AG08395 (cell line): ENCODE measurements around the gene HOXC6.

Source experiments
- DNase-seq: peaks from one replicate; pipeline ENCODE4 v3.0.0; 2012; ENCODE audit warnings: mixed read lengths, low spot score

HOXC6 gene

DNA sequence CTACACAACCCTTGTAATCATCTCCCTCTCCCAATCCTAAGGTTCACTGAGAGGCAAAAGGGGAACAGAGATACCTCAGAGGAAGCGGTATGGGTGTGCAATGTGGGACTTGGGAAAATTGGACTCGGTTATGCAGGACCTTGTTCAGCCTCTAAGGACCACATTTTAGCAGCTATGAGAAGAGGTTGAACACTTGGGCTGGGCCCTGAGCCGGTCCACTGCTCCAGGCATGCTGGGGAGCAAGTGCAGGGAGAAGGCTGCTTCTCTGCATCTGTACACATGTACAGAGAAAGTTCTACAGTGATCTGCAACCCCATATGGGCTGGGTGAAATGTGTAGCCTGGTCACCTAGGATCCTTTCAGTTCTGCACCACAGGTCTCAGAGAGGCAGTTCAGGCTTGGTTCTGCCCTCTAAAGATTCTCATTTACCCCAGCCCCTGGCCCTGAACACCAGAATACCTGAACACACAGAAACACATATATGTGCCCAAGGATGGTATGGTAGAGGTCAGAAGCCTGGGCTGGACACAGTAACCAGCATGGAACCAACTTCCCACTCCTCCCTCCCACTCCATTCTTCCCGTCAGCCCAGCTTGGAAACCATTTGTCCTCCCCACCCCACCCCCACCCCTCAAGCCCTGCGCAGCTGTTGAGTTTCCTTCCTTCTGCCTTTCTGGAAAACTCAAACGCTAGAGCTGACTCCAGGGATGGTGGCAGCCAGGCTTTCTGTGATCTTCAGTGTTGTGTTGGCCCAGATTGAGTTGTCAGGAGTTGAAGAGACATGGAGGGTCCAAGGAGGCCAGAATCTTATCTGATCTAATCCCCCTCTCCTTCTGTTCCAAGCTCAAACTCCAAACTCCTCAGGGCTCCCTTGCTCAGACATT is 15.0 kb downstream of the HOXC6 start:
- DNase-seq = no peak

DNA sequence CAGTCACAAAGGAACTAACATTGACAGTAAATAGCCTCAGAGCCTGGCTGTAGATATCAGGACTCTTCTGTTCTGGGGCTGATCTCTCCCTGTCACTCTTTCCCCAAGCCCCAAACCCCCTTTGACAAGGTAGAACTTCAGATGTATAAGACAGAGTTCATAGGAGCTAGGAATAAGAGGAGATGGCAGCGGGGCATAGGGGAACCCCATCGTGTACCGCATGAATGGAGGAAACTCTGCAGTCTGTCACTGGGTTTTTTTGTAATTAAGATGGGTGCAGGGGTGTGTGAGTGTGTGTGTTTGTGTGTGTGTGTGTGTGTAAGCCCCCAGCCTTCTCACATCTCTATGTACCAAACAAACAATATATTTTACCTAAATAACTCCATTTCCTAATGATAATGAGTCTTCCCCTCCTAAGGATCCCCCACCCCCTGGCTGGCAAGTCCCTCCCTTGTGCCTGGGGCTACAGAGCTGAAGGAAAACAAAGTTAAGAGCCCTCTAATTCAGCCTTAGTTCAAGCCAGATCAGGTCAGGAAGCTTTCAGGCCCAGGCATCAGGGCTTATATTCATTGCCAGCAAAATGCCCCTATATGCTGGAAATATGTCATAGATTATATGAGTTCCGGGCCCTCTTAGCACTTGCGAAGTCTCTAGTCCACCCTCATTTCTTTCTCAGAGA is 16.3 kb downstream of the HOXC6 start:
- DNase-seq = no peak

DNA sequence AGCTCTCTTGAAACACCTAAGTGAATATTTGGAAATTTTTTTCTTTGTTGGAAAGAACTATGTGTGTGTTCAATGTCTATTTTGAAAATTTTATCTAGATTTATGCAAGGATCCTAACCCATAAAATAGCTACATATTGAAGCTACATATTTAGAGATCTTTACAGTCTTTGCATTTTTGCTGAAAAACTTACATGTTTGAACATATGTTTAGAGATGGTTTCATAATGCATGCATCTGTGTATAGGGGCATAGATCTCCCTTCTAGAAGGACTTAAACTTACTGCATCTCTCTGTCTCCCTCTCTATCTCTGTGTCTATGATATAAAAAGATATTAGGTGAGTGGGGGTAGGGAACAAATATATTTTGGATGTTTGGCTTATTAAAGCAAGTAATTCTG is 17.2 kb downstream of the HOXC6 start:
- no peak for DNase-seq

DNA sequence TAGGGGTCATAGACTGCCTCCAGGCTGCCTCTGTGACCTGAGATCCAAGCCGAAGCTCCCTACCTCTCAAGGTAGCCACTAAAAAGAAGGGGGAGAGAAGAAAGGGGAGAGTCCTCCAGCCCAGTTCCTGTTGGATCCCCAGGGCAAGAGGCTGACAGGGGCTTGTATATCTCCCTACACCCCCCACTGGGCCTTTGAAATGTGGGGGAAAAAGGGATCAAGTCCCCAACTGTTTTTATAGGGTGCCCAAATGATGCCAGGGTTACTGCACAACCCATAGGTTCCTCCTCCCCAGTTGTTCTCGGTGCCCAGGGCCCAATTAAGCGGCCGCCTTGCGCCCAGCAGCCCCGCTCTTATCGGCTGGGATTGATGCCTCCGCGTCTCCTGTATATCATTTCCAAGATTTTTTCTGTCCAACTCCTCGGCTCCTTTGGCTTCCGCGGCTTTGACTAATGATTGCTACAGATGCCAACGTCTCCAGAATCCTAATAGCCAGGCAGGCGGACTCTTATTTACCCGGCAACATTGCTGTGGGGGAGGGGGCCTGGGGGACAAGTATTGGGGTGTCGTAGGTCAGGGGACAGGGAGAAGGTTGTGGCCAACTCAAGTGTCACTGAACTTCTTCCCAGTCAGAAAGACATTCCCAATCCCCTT is 17.8 kb downstream of the HOXC6 start:
- DNase-seq = no peak

DNA sequence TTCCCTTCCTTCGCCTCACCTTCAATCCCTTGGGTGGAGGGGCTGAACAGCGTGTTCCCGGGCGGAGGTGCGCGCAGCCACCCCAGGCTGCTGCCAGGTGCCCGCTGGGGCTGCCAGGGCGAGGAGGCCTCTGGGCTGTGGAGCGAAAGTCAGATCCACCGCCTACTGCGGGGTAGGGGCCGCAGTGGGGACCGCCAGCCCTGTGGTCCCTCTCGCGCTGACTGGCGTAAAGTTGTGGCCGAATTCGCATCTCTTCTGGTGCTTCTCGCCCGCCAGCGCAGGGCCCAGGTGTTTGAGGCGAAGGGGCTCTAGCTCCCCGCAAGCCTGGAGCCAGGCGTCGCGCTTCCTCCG is 18.5 kb downstream of the HOXC6 start:
- DNase-seq = no peak

DNA sequence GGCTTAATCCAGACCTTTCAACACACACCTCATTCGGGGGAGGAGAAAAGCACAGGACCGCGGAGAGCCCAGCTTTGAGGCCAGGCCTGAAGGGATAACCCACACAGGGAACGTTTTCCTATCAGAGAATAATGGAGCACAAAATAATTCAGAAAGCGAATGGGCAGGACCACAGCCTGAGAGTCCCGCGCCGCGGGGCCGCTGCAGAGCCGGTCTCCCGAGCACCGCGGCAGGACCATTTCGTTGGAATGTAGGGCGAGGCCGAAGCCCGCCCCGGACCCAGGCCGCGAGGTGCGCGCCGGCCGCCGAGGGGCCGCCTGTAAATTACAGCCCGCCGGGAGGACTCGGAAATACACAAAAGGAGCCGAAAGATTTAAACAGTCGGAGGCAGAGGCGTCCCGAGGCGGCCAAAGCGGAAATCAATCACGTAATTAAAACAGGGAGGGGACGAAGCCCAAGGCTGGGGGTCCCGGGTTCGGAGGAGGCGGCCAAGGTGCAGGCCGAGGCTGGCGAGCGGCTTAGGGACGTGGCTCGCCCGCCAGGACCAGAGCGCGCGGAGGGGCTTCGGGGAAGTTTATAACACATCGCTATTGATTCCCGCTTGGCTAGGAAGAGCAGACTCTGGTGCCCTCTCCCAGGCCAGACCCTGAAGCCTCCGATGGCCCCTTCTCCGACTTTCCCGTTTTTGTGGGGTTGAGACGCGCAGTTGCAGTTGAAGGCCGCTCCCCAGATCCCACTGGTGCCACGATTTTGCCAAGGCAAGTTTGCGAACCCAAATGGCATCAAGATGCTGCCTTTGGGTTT is 19.1 kb downstream of the HOXC6 start:
- DNase-seq = no peak

DNA sequence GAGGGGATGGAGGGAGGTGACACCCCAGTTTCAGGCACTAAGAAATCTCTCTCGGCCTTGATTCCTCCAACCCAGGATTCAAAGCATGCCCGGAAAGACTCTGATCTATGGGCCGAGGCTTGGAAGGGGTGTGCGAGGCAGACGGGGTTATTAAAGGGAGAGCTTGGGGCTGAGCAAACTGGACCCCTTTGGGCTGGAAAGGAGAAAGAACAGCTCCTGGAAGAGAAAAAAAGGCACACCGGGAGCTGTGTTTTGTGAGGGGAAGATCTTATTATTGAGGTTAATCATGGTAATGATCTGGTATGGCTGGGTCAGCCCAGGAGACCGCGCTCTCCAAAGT is 19.7 kb downstream of the HOXC6 start:
- DNase-seq = no peak

DNA sequence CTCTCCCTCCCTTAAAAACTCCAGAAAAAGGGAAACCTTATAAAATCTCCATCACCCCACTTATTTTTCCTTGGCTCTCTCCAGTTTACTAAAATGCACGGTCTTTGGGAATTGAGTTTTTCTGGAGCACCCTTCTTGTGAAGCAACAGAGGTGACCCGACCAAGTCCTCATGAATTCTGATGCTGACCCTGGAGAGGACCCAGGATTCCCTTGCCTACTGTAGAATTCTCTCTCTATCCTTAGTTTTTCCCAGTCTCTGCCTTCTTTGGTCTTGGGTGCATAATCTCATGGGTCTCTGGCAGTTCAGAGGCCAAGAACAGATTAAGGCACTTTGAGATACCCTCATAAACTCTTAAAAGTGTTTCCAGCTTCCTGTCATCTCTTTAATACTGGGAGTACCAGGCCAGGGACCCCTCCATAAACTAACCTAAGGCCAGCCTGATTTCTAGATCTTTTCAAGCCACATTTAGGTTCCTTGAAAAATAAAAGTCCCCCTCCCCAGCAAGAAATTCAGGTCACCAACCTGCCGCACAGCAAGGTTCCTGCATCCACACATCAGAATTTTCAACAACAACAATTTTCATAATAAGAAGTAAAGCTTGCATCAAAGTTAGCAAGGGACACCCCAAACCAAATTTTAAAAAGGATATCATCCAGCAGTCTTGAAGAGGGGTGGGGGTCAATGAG is 20.3 kb downstream of the HOXC6 start:
- DNase-seq = no peak

DNA sequence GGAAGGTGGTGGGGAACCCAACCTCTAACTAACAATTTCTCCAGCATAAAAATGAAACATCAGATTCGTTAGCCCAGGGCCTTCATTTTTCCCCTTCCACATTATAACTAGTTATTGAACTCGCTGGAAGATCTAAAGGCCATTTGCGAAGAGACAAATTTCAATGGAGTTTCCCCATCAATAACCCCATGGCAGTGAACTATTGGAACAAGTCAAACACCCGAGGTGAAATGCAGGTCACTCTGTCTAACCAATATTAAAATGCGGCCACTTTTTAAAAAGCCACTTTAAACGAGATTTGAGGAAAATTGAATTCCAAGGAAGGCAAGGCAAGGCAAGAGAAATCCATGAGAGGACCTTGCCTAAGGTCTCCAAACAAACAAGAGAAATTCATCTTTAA is 20.9 kb downstream of the HOXC6 start:
- no peak for DNase-seq

DNA sequence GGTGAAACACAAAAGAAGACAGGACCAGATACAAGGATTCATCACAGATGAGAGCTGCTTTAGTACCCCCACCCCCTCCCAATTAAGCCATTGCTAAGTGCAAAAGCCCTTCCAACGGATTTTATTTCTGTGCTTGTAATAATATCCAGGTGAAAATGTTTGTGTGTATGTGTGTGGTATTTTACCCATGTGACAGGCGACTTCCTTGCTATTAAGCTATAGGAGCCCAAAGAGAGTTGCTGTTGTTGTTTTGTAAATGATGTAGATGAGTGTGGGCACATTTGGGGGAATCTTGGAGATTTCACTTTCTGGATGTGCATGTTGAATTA is 22.2 kb downstream of the HOXC6 start:
- no peak for DNase-seq

DNA sequence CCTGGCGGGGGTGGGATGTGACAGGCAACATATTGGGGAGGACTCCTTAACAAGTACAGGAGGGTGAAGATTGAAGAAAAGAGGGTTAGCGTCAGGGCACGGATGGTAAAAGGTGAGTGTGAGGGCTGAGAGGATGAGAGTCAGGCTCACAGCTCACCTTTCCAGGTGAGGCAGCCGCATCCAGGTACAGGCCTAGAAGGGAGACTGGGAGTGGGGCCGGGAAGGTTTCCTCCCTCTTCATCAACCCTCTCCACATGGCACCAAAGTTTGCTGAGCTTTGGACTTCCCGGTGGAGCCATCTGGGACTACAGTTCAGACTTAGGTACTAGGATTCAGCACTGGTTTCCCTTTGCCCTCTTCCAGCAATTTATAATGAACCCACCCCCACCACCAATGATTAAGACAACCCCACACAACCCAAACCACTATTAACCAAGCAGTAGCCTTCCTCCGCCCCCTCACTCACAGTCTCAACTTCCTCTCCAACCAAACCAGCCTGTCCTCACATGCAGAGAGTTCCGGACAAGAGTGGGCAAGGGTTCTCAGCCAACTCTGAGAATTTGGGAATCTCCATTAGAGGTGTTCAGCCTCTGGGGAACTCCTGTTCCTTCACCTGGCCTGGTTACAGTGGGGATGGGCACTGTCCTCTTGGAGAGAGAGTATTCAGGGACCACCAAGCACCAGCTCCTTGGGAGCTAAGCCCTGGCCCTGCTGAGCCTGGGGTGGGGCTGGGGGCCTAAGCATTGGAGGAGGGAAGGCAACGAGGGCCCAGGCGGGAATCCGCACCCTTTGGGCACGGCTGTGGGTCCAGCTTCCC is 23.0 kb downstream of the HOXC6 start:
- no peak for DNase-seq

DNA sequence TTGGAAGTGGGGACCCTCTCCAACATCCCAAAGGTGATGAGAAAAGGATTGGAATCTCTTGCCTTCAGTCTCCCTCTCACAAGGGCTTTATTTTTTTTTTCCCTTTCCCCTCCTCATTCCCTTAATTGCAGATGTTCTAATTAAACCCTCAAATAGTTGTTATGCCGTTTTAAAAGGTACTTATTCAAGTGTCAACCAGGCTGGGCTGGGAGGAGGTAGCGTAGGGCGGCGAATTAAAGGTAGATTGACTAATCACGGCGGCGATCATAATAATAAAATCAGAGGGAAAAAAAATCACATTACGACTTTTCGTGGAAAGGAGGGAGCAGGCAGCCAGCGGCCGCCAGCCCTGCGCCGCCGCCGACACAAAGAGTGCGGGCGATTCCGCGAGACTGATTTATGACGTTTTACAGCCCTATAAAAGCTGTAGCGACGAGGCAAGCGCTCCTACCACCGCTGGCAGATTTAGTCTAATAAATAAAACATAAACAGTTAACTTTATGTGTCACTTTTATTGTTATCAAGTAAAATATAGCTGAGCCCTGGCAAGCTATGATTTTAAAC is 23.7 kb downstream of the HOXC6 start:
- DNase-seq = no peak

DNA sequence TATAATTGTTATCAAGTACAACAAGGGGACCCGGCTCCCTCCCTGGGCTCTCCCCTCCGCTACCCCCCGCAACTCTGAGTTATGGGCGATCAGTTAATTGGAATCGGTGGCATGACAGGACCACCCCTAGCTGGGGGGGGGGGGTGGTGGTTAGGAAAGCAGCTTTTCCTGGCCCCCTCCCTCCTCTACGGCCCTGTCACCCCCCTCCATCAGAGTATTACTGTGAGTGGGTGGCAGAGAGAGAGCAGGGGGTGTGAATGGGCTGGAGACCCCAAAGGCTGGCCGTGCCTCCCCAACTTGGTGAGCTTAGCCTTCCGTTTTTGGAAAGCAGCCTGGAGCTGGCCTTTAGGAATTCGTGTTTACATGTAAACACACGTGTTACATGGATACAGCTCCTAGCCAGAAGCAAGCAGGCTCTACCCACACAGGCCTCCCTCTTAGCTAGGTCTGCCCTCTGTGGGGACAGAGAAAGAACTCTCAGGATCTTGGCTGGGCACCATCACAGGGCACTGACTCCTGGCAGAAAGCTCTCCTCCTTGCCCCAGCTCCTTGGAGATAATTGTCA is 24.3 kb downstream of the HOXC6 start:
- DNase-seq = peak; percentile 64

DNA sequence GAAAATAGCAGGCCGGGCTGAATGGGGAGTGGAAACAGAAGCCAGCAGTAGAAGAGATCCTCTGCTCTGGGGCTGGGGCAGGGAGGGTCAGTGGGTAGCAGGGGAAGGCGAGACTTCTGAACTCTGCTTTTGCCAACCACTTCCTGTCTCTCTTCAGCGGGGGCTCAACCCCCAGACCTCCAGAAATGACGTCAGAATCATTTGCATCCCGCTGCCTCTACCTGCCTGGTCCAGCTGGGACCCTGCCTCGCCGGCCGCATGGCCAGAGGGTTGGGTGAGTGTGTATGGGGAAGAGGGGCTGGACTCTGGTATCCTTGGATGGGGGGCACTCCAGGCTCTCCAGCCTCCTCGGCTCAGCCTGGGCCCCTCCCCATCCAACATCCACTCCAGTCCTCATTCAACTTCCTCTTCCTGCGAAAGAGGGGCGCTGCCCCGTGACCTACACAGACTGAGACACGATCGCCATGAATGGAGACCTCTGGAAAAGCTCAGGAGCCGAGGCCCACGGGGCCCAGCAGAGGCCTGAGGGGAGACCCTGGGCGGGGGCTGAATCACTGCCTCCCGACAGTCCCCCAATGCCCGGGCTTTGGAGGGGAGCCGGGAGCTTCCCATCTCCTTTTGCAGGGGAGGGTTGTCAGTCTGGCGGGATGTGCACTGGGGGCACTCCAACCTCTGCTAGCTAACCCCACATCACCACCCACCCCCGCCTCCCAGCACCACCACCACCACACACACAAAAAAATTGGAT is 24.9 kb downstream of the HOXC6 start:
- no peak for DNase-seq

DNA sequence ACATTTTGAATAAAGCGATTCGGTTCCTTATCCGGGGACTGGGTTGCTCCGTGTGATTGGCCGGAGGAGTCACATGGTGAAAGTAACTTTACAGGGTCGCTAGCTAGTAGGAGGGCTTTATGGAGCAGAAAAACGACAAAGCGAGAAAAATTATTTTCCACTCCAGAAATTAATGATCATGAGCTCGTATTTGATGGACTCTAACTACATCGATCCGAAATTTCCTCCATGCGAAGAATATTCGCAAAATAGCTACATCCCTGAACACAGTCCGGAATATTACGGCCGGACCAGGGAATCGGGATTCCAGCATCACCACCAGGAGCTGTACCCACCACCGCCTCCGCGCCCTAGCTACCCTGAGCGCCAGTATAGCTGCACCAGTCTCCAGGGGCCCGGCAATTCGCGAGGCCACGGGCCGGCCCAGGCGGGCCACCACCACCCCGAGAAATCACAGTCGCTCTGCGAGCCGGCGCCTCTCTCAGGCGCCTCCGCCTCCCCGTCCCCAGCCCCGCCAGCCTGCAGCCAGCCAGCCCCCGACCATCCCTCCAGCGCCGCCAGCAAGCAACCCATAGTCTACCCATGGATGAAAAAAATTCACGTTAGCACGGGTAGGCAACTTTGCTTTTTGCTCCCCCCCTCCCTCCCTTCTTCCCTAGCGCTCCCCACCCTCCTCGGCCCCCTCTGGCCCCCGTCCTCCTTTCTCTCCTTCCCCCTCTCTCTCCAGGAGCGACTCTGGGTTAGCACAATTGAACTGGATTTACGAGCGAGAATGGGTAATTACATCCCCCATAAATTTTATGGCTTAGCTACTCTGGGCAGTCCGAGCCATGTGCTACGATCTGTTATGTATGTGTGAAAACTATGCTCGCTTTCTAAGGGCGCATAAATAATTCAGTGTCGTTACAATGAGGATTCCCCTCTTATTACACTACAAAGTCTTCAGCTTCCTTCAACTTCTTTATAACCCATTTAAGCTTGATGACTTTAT is 25.8 kb downstream of the HOXC6 start, which contains the start of gene HOXC4:
TSS of gene HOXC4 (plus strand) at position 85 of the 991 bp plus-strand sequence. CDS start at position 173, 88 bp downstream.
- no peak for DNase-seq

DNA sequence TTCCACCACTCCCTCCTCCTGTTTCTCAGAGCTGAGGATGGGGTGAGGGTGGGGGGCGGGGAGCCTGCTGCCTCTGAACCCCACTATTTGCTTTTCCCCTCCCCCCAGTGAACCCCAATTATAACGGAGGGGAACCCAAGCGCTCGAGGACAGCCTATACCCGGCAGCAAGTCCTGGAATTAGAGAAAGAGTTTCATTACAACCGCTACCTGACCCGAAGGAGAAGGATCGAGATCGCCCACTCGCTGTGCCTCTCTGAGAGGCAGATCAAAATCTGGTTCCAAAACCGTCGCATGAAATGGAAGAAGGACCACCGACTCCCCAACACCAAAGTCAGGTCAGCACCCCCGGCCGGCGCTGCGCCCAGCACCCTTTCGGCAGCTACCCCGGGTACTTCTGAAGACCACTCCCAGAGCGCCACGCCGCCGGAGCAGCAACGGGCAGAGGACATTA is 26.5 kb downstream of the HOXC6 start:
- no peak for DNase-seq

DNA sequence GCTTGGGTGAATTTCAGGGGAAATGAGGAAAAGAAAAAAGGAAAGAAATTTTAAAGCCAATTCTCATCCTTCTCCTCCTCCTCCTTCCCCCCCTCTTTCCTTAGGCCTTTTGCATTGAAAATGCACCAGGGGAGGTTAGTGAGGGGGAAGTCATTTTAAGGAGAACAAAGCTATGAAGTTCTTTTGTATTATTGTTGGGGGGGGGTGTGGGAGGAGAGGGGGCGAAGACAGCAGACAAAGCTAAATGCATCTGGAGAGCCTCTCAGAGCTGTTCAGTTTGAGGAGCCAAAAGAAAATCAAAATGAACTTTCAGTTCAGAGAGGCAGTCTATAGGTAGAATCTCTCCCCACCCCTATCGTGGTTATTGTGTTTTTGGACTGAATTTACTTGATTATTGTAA is 27.3 kb downstream of the HOXC6 start:
- DNase-seq = no peak

DNA sequence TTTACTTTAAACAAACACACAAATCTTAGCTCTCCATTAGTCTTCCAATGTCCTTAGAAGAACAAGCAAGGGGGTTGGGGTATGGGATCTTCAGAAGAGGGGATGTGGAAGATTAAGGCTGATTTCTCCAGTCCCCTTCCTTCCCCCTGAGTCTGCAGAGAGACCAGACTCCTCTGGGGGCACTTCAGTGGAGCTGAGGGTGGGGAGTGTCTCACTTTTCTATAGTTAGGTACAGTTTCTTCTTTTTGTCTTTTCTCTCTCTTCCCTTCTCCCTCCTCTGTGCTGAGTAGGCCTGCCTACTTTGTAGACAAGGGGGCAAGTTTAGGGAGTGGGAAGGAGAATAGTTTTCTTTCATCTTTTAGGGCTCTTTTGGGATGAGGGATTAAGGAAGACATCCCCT is 27.9 kb downstream of the HOXC6 start:
- DNase-seq = no peak
